Activated CD4-positive, alpha-beta memory T cell treated with anti-CD3 and anti-CD28 coated beads for 36 hours (primary cell): ENCODE data around the gene PNMA8C. TPM values are rescaled to one million over a fixed set of nuclear protein-coding genes. Genes with fewer than 3 reads are reported as not detected.
A peak's percentile ranks its signal among the peaks of the same experiment; 100 is the strongest.
"Not testable (repeated sequence)": the region's sequence is repeated elsewhere in the genome, so short reads cannot be mapped to it uniquely, and the experiment has no call there.

ENCODE experiments used
- CTCF ChIA-PET: fragments of 350-600 bp; sonication (Branson Sonifier 250); formaldehyde crosslinking; loops from one replicate; lab custom pipeline; 2021; ENCODE audit warnings: antibody characterized with exemption, inconsistent platforms; lab: Charles Lee
- POLR2A ChIA-PET: fragments of 350-600 bp; sonication (Branson Sonifier 250); formaldehyde crosslinking; loops from one replicate; lab custom pipeline; 2021; ENCODE audit warnings: antibody characterized with exemption; lab: Charles Lee
- DNase-seq: peaks from one replicate; pipeline ENCODE4 v3.0.0-alpha.2; 2020
- H3K27ac Mint-ChIP-seq: one replicate; pipeline ENCODE4 v1.8.0; 2021; ENCODE audit warnings: mixed read lengths
- H3K27me3 Mint-ChIP-seq: one replicate; pipeline ENCODE4 v1.8.0; 2021; ENCODE audit warnings: mixed read lengths
- H3K36me3 Mint-ChIP-seq: one replicate; pipeline ENCODE4 v1.8.0; 2021; ENCODE audit warnings: mixed read lengths
- H3K4me1 Mint-ChIP-seq: one replicate; pipeline ENCODE4 v1.8.0; 2021; ENCODE audit warnings: low read depth, mixed read lengths
- H3K4me3 Mint-ChIP-seq: one replicate; pipeline ENCODE4 v1.8.0; 2021; ENCODE audit warnings: mild to moderate bottlenecking, mixed read lengths
- H3K9me3 Mint-ChIP-seq: one replicate; pipeline ENCODE4 v1.8.0; 2021; ENCODE audit warnings: mixed read lengths
- intact Hi-C: fragments of 100-400 bp; cut with micrococcal nuclease; formaldehyde crosslinking; loops from one replicate; pipeline ENCODE4 v1.15.1; 2023
- total RNA-seq, 2 experiments: library from RNA; stranded (reverse); gene quantifications; one replicate each; pipeline ENCODE4 v1.2.3, GENCODE V29; 2021

Gene PNMA8C
- total RNA-seq, 2 experiments from 2014 or later = not detected

DNA sequence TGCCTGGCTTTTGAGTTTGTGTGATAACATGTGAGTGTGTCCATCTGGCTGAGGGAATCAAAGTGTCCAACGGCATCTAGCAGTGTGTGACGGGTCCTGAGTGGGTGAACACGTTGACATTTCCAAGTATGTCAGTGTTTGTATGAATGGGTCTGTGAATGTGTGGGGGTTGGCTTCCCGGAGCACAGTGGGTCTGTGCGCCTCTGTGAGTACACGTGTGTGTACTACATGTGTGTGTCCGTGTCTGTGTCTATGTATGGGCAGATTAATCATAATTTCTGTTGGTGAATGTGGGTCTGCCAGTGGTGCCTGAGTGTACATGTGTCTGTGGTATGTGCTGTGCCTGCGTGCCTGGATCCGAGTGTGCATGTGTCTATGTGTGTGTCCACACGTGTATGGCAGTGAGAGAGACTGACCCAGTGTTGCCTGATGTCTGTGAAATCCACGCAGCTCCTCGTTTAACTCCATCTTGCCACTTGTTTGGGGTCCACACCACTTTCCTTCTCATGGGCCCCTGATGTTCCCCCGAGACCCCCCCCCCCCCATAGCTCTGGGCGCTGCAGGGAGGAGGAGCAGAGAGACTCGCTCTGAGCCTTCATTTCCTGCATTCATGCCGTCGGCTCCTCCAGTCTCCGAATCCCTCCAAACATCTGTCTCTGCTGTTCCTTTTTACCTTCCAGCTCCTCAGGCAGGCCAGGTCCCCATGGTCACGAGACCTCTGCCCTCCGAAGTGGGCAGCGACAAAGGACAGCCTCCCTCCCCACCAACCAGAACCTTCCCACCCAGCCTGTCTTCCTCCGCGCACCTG is 20.7 kb downstream of the PNMA8C start:
- ChIA-PET POLR2A (no interaction called here), CTCF (interaction anchor here (0.6 to 1.3 kb wide), 2 partner anchors 27 to 80 kb away, joined by 3 to 4 read pairs; no protein-coding TSS in a partner anchor)
- Mint-ChIP-seq H3K27ac (no peak overlapping the region), H3K27me3 (peaks cover 70% of the 10 kb centered on the region), H3K4me1 (peaks cover 16% of the 10 kb centered on the region), H3K36me3 (no peaks in the 10 kb centered on the region), H3K4me3 (no peak overlapping the region), H3K9me3 (no peaks in the 10 kb centered on the region)
- intact Hi-C loops = no loop called here
- no peak for DNase-seq

DNA sequence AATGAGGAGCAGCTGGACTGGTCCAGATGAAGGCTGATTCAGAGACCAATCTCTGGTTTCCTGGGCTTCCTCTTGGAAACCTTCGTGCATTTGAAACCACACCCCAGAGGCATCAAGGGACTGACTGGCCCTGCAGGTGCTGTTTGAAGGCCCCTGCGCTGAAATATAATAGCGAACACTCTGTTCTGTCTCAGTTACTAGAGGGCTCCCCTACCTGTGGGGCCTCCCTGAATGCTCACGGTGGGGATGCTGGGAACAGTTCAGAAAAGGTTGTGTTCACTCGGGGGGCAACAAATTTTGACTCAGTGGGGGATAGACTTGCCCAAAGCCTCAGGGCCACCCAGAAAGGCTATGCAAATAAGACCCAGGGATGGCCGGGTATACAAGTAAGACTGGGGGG is 21.8 kb downstream of the PNMA8C start:
- no peak for DNase-seq
- Mint-ChIP-seq H3K27me3 (peaks cover 69% of the 10 kb centered on the region), H3K4me1 (peaks cover 15% of the 10 kb centered on the region), H3K9me3 (no peaks in the 10 kb centered on the region), H3K36me3 (no peaks in the 10 kb centered on the region), H3K4me3 (no peak overlapping the region), H3K27ac (no peak overlapping the region)
- POLR2A ChIA-PET = no interaction called here
- intact Hi-C loops = no loop called here
- CTCF ChIA-PET = interaction anchor here (1.3 to 2.0 kb wide), 2 partner anchors 11 to 81 kb away, joined by 4 to 12 read pairs; no protein-coding TSS in a partner anchor

DNA sequence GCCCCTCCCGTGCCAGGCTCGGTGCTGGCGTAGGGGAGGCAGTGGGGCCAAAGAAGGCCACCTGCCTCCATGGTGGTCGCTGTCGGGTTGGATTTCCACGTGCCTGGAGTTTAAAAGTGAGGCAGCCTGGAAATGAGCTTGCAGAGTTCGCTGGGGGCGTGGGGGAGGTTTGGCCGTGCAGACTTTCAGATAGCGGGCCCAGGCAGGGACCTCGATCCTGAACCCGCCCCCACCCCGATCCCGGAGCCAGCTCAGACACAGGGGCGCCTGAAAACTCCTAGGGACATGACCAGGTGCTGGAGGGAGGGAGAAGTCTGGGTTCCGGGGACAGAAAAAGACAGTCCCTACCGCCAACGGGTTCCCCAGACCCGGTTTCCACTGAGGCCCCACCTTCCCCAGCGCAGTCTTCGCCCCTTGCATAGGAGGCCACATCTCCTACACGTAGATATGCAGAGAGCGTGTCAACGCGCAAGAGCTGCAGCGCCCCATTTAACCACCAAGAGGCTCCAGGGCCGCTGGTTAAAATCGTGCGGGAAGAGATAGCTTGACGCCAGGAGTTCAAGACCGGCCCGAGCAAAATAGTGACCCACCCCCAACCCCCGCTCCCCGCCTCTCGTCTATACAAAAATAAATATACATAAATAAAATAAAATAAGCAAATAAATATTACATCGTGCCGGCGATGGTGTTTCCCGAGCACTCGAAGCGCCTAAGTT is 23.8 kb downstream of the PNMA8C start:
- ChIA-PET POLR2A (no interaction called here), CTCF (interaction anchor here (1.0 to 5.8 kb wide), 7 partner anchors 8 to 376 kb away, joined by 3 to 59 read pairs (median 3); no protein-coding TSS in a partner anchor)
- Mint-ChIP-seq H3K4me3 (no peak overlapping the region), H3K9me3 (no peaks in the 10 kb centered on the region), H3K36me3 (no peaks in the 10 kb centered on the region), H3K4me1 (peaks cover 15% of the 10 kb centered on the region), H3K27me3 (peaks cover 59% of the 10 kb centered on the region), H3K27ac (no peak overlapping the region)
- peak; percentile 30 for DNase-seq
- intact Hi-C loops = no loop called here

DNA sequence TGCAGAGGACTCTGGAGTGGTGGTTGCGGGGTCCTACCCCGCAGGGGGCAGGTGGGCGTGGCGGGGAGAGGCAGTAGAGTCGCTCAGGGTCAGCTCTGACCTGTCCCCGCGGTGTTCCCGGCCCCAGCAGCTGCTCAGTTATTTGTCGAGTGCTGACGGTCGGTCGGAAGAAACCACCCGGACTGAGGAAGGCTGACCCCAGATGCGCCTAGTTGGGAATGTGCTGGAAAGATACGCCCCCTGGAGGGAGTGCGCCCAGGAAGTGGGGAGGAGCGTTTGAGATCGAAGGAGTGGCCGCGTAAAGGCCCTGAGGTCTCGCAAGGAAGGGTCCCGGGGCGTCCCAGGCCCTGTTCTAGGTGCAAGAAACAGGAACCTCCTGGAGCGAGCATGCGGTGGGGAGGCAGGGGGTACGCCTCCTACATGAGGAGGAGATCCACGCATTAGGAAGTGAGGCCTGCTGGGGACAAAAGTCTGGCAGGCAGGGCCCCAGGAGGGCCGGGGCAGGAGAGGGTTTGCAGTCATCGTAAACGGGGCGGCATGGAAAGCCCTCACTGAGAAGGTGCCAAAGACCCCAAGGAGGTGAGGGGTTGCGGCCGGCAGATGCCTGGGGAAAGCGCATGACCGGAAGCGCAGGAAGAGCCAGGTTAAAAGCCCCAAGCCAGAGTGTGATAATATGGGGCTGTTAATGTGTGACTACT is 24.5 kb downstream of the PNMA8C start:
- ChIA-PET POLR2A (interaction anchor here (0.6 kb wide), 1 partner anchor 257 kb away, joined by 3 read pairs; the partner anchor contains the start of gene DACT3), CTCF (interaction anchor here (0.6 to 5.8 kb wide), 7 partner anchors 28 to 107 kb away, joined by 3 to 59 read pairs (median 4); no protein-coding TSS in a partner anchor)
- Mint-ChIP-seq H3K27ac (no peak overlapping the region), H3K4me3 (no peak overlapping the region), H3K36me3 (no peaks in the 10 kb centered on the region), H3K4me1 (peaks cover 15% of the 10 kb centered on the region), H3K27me3 (peaks cover 56% of the 10 kb centered on the region), H3K9me3 (no peaks in the 10 kb centered on the region)
- DNase-seq = no peak
- intact Hi-C loops = no loop called here

DNA sequence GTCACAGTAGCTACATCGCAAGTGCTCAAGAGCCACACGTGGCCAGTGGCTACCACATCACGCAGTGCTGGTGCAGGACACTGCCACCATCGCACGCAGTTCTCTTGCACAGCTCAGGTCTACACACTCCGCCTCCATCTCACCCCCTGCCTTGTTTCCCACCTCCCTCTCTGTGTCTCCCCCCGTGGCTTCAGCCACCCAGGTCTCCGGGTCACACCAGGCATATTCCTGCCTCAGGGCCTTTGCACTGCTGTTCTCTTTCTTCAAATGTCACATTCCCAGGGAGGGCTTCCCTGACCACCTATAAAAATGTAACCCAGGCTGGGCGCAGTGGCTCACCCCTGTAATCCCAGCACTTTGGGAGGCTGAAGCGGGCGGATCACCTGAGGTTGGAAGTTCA is 26.0 kb downstream of the PNMA8C start:
- POLR2A ChIA-PET = no interaction called here
- H3K4me3 Mint-ChIP-seq = no peak overlapping the region
- intact Hi-C loops = loop anchor here (1.0 kb wide), 1 partner anchor 86 kb away; no protein-coding TSS in a partner anchor
- CTCF ChIA-PET = interaction anchor here (0.8 to 5.8 kb wide), 17 partner anchors 8 to 141 kb away, joined by 3 to 59 read pairs (median 4); no protein-coding TSS in a partner anchor
- DNase-seq = no peak
- peaks cover 47% of the 10 kb centered on the region for H3K27me3 Mint-ChIP-seq
- H3K36me3 Mint-ChIP-seq = no peaks in the 10 kb centered on the region
- no peak overlapping the region for H3K27ac Mint-ChIP-seq
- H3K4me1 Mint-ChIP-seq = peaks cover 15% of the 10 kb centered on the region
- no peaks in the 10 kb centered on the region for H3K9me3 Mint-ChIP-seq

DNA sequence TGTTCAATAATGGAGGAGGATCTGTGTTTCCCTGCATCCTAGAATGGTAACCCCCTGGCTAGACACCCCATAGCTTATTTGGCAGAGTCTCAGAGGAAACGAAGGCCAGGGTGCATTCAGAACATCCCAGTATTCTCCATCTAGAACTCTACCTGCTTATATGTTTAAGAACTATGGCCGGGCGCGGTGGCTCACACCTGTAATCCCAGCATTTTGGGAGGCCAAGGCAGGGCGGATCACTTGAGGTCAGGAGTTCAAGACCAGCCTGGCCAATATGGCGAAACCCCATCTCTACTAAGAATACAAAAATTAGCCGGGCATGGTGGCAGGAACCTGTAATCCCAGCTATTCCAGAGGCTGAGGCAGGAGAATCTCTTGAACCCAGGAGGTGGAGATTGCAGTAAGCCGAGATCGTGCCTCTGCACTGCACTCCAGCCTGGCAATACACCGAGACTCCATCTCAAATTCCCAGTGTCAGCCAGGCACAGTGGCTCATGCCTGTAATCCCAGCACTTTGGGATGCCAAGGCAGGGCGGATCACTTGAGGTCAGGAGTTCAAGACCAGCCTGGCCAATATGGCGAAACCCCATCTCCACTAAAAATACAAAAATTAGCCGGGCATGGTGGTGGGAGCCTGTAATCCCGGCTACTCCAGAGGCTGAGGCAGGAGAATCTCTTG is 30.8 kb downstream of the PNMA8C start:
- H3K4me1 Mint-ChIP-seq, H3K27ac Mint-ChIP-seq, intact Hi-C loops, H3K9me3 Mint-ChIP-seq, H3K4me3 Mint-ChIP-seq, POLR2A ChIA-PET, H3K36me3 Mint-ChIP-seq, DNase-seq: not testable (repeated sequence)
- H3K27me3 Mint-ChIP-seq = peaks cover 17% of the 10 kb centered on the region
- CTCF ChIA-PET = interaction anchor here (0.8 to 1.2 kb wide), 4 partner anchors 90 to 116 kb away, joined by 3 to 9 read pairs (median 4); no protein-coding TSS in a partner anchor

DNA sequence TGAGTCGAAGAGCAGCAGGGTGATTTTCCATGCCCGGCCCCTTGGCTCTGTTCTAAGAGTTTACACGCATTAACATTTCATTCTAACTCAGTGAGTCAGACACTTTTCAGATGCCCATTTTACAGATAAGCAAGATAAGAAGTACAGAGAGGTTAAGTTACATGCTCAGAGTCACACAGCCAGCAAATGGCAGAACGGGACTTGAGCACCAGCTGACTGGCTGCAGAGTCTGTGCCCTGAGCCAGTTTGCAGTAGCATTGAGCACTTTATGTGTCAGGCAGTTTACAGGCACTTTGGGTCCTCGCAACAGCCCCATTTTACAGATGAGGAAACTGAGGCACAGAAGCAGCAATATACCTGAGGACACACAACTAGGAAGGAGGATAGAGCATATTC is 34.3 kb downstream of the PNMA8C start:
- ChIA-PET CTCF (interaction anchor here (0.7 to 2.8 kb wide), 9 partner anchors 8 to 122 kb away, joined by 3 to 30 read pairs (median 11); no protein-coding TSS in a partner anchor), POLR2A (no interaction called here)

DNA sequence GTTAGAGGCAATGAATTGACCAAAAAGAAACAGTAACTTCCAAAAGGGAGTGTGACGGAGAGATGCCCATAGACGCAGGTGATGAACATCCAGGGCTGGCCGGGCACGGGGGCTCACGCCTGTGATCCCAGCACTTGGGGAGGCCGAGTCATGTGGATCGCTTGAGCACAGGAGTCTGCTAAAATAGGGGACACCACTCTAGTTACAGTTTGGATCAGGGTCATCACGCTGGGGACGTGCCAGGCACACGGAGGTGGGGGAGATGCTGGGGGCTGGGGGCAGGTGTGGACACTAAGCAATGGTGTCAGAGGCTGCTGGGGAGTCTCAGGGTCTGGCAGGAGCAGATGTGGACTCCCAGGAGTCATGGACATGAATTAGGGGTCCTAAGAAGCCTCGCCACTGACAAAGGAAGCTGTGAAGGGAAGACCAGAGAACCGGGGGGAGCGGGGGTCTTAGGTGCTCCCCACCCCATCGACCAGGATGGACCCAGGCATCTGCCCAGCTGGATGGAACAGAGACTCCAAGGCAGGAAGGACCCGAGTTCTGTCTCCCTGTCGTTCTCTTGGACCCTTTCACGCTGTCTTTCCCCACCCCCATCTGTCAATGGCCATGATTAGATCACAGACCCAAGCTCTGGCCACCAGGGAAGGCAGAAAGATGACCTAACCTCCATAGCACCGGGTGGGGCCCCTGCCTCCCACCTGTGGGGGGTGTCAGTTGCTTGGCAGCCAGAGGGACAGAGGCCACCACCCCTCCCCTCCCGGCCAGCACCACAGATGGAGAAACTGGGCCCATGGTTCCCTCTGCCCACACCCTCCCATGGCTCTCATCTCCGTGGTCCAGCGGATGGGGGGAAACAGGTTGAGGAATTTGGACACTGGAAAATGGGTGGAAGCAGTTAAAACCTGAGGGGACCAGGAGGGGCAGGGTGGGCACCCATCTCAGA is 35.0 kb downstream of the PNMA8C start:
- intact Hi-C loops = no loop called here
- H3K27ac Mint-ChIP-seq = no peak overlapping the region
- DNase-seq = no peak
- peaks cover 3% of the 10 kb centered on the region for H3K27me3 Mint-ChIP-seq
- ChIA-PET POLR2A (no interaction called here), CTCF (interaction anchor here (0.7 to 2.8 kb wide), 3 partner anchors 25 to 113 kb away, joined by 3 to 30 read pairs (median 11); no protein-coding TSS in a partner anchor)
- peaks cover 2% of the 10 kb centered on the region for H3K9me3 Mint-ChIP-seq
- H3K4me3 Mint-ChIP-seq = no peak overlapping the region
- peaks cover 9% of the 10 kb centered on the region for H3K36me3 Mint-ChIP-seq
- peaks cover 2% of the 10 kb centered on the region for H3K4me1 Mint-ChIP-seq

More for the DNA sequence above, 34.3 kb downstream of the PNMA8C start:
- no peak for DNase-seq
- intact Hi-C loops = no loop called here
- no peak overlapping the region for H3K27ac Mint-ChIP-seq
- H3K4me1 Mint-ChIP-seq = peaks cover 2% of the 10 kb centered on the region
- peaks cover under 1% of the 10 kb centered on the region for H3K9me3 Mint-ChIP-seq
- peaks cover 6% of the 10 kb centered on the region for H3K27me3 Mint-ChIP-seq
- peaks cover 5% of the 10 kb centered on the region for H3K36me3 Mint-ChIP-seq
- H3K4me3 Mint-ChIP-seq = no peak overlapping the region

DNA sequence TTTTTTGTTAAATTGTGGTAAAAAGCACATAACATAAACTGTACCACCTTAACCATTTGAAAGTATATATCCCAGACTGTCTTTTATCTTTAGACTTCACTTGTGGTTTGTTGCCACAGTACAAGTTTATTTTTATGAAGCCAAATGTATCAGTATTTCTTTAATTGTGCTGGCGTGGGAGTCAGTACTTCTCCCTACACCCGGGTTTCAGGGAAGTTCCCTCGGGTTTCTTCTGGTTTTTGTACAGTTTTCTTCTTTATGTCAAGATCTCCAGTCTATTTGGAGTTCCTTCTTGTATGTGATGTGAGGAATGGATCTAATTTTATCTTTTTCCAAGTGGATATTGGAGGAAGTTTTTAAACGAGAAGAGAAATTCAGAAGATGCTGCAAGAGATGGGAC is 35.9 kb downstream of the PNMA8C start:
- Mint-ChIP-seq H3K36me3 (peaks cover 18% of the 10 kb centered on the region), H3K27ac (no peak overlapping the region), H3K9me3 (peaks cover 2% of the 10 kb centered on the region), H3K4me1 (peaks cover 2% of the 10 kb centered on the region), H3K4me3 (no peak overlapping the region), H3K27me3 (peaks cover 3% of the 10 kb centered on the region)
- POLR2A ChIA-PET = no interaction called here
- no peak for DNase-seq
- intact Hi-C loops = no loop called here
- CTCF ChIA-PET = no interaction called here

DNA sequence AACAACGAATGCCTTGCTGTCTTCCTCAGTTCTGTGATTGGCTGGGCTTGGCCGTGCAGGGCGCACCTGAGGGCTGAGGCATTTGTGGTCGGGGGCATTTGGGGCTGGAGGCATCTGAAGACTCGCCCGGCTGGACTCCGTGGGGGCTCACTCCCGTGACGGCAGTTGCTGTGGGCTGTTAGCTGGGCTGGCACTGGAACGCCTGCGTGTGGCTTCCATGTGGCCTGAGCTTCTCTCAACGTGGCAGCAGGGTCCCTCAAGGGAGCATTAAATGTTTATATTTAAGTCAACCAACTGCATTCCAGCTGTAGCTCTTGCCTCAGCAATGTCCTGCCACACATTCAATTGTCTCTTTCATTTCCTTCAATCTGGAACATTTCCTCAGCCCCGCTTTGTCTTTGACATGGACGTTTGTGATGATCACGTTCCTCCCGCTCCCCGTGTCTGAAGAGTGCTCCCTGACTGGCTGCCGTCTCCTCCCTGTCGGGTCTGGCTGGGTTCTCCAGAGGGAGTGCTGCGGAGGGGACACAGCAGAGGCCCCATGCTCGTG is 36.4 kb downstream of the PNMA8C start:
- Mint-ChIP-seq H3K4me1 (peaks cover 2% of the 10 kb centered on the region), H3K9me3 (peaks cover 2% of the 10 kb centered on the region), H3K4me3 (no peak overlapping the region), H3K27ac (no peak overlapping the region), H3K27me3 (no peaks in the 10 kb centered on the region), H3K36me3 (peaks cover 23% of the 10 kb centered on the region)
- intact Hi-C loops = no loop called here
- ChIA-PET POLR2A (no interaction called here), CTCF (no interaction called here)
- no peak for DNase-seq
